GM15510 (cell line): ENCODE measurements around the gene CLSTN3.

ENCODE experiments used
- POLR2A ChIP-seq: IDR thresholded peaks from 3 replicates; pipeline ENCODE4 v1.6.1; 2011; ENCODE audit warnings: borderline replicate concordance; ENCODE audit not compliant: insufficient read length; ENCODE audit errors: extremely low read depth

CLSTN3 gene

DNA sequence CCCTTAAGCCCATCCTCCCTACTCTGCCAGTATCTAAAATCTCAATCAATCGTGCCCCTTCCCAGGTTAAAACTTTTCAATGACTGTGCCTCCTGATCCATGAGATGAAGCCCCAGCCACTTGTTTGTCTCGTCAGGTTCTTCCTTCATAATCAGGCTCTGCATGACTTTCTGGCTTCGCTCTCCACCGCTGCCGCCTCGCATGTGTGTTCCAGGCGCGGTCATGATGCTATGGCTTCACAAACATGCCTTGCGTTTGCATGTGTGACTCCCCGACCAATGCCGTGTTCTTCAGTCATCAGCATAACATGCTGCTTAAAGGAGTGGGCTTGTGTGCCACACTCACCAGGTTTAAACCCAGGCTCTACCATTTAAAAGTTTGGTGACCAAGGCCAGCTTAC is 16.2 kb upstream of the CLSTN3 start:
- TF ChIP-seq POLR2A, result no peak

DNA sequence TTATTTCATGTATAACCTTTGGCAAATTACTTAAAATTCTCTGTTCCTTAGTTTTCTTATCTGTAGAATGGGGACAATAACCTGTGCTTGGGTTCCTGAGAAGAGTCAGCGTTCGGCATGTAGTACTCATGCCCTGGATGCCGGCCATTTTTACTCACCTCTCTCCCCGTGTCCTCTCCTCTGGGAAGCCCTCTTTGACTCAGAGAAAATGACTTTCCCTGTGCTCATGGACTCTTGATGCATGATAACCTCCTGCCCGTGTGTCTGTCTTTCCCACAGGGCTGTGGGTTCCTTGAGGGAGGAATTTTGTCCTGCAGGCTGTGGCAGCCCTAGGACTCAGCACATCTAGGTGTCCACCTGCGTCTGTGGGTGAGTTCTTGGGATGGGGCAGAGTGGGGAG is 15.3 kb upstream of the CLSTN3 start:
- TF ChIP-seq POLR2A, result no peak

DNA sequence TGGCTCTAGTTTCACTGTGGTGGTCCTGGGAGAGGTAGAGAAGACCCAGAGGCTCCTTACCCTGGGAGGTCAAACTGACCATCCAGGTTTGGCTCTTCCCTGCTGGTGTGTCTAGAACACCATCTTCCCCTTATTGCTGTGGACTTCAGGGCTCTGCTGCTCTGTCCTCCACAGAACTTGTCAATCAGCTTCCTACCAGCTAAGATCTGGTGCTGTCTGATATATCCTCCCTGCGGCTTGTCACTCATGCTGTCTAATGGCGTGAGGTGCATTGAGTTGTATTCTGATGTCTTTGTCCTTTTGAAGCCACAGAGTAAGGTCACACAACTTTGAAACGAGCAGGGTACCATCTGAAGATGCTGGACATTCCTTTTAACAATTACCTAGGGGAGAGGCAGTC is 14.0 kb upstream of the CLSTN3 start:
- TF ChIP-seq POLR2A, result no peak

DNA sequence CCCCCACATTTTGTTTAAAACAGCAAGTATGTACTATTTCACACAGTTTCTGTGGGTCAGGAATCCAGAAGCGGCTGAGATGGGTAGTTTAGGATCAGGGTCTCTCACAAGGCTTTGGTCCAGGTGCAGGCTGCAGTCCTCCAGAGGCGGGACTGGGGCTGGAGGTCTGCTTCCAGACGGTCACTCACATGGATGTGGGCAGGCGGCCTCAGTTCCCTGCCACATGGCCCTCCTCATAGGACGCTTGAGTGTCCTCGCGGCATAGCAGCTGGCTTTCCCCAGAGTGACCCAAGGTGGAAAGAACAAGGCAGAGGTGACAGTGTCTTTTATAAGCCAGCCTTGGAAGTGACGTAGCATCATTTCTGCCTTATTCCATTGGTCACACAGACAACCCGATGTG is 13.3 kb upstream of the CLSTN3 start:
- no peak for TF ChIP-seq POLR2A

DNA sequence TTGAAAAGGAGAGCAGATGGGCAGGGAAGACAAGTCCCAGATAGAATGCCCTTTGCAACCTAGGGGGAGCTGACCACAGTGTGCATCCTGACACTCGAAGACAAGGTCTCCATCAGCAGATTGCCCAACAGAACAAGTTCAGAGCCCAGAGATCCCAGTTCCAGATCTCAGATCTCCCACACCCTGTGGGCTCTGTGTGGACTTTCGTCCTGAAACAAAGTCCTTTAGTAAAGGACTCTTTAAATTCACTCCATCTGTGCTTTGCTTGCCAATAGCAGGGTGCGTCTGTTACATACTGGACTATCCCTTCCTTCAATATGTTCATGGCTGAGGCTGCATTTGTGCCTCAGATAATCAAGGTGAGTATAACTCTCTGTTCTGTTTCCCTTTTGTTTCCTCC is 12.5 kb upstream of the CLSTN3 start:
- no peak for TF ChIP-seq POLR2A

DNA sequence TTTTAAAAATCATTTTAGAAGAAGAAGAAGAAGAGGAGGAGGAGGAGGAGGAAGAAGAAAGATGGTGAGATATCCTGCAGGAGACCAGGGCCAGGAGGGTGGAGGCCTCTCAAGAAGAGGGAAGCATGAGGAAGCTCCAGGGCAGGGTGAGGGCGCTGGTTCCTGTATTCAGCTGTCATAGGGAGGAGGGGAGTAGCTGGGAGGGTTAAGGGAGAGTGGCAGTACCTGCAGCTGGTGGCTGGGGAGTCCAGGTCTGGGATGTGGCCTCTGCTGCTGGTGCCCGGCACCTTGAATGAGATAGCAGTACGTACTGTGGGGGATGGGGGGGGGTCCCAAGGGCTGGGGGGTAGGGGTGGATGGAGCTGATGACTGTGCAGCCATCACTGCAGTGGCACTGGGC is 11.3 kb upstream of the CLSTN3 start:
- no peak for TF ChIP-seq POLR2A

DNA sequence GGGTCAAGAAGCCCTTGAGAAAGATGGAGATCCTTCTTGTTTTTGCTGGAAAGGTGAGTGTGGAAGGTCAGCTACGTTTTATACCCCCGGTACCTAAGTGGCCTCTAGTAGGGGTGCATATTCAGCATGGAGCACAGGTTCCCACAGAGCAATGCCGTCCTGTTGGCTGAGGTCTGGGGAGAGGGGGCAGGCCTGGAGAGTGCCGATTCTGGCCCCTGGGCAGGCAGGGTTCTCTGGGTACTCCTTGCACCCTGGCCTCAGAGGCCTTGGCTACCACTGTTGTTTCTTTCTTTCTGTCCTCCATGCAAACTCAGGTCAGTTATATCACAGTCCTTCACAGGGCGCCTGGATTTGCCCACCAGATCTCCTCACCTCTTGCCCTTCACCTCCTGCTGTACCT is 10.0 kb upstream of the CLSTN3 start:
- no peak for TF ChIP-seq POLR2A

DNA sequence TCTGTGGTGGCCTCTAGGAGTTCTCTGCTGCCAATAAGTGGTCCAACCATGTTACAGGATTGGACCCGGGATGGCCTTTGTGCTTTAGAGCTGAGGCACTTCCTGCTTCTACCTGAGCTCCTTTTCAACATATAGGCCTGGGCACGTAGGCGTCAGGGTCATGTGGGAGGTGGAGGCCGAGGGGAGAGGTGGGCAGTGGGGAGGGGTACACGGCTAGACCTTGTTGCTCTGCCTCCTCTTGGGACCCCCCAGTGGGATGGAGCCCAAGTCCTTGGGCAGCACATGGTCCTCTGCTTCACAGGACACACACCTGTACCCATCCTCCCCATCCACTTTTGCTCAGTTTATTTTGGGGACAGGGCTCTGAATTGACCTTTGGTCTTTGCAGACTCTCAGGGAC is 8.8 kb upstream of the CLSTN3 start:
- TF ChIP-seq POLR2A, result no peak

DNA sequence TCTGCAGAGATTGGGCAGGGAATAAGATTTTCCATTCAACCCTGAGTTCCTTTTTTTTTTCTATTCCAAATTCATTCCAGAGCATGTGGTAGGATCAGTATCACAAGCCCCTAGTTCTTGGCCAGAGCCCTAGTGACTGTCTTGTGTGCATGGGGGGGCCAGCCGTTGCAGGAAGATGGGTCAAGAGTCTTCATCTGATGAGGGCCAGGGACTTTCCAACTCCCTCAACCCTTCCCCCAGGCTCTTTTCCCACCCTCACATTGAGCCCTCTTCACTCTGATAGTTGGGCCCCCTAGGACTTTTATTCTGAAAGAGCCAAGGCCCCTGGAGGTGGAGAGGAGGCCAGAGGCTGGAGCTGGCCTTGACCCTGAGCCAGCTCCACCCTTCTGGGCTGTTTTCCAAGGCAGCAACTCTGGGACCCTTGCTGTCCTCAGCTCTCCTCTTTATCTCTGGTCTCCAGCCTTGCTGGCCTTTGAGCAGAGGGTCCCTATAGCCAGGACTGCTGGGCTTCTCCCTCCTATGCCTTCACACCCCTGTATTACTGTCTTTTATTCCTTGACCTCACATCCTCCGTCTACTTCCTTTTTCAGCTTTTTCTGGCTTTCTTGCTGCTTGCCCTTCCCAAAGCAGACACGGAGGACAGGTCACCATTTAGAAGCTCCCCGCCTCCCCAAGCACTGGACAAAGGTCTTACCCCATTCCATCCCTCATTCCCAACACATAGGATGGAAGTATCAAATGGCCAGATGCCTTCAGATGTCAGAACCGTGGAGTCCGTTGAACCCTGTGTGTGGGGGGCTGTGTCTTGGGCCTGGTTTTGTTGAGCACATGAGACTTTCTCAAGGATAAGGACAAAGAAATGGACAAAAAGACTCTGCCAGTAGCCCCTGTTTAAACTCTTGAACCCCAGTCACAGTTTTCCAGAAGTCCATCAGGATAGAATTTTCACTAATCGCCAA is 7.1 kb upstream of the CLSTN3 start:
- no peak for TF ChIP-seq POLR2A

DNA sequence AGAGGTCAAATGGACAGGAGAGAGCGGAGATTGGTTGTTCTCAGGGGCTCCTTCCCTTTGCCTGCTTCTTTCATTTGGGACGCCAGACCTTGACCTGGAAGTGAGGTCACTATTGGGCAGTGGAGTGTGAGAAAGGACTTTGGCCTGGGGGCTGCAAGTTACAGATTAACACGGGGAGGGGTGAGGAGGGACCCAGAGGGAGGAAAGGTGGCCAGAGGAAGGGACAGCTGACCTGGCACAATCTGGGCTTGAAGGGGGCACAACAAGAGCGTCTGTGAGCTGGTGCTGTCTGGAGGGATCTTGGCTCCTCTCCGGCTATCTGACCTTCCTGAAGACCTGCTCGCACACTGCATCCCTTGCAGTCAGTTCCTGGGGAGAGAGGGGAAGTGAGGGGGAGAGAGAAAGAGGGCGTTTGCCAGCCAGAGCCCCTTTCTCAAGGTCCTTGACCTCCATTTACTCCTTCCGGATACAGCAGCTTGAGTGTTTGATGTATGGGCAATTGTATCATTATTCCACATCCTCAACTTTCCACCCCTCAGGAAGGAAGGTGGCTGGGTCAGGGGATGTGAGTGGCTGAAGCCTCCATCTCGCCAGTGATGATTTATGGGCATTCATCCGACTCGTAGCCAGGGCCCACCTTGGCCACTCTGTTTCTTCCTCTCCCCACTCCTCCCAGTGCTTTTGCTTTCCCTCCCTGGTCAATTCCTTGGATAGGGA is 6.2 kb upstream of the CLSTN3 start:
- TF ChIP-seq POLR2A, result no peak

DNA sequence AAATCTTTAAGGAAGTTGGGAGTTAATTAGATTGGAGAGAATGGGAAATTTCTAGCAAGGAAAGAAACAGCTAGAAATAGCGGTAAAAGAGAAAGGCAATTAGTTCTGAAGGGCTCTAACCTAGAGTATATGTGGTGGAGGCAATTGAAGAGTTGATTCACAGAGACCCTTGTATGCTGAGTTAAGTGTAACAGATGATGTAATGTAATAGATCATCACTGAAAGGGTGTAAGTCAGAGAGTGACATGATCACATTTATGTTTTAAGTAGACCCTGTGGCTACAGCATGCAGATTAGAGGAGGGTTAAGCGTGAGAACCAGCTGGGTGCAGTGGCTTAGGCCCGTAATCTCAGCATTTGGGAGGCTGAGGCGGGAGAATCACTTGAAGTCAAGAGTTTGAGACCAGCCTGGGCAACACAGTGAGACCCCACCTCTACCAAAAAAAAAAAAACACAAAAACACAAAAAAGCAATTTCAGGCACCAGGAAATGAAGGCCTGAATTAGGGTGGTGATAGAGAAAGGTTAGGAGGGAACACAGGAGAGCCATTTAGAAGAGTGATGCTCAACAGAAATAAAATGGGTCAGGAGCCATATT is 4.4 kb upstream of the CLSTN3 start:
- TF ChIP-seq POLR2A, result no peak

DNA sequence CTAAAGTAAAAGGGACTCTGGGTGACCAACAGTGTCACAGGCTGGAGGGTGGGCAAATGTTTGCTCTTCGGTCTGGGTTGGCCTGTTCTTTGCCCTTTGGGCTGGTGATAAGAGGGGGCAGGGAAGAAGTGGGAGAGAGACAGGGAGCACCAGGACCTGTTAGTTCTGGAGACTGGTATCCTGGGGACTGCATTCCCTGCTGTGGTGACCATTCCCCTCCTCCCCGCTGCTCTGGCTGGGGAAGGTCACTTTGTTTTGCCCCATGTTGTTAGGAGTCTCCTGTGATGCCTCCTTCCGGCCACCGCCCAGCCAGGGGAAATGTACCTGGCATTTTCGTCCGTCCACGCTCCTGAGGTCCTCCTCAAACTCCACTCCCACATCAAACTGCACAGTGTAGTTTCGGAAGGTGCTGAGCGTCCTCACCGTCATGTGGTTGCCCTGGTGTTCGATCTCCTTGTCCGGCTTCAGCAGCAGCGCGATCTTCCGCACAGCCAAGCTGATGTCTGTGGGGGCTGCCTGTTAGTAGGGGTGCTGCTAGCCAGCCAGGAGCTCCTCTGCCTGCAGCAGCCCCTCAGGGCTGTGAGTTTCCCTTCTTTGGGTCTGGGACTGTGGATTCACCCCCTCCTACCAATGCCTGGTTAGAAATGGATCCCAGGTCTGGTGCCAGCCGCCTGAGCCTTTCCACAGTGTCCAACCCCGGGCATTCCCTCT is 2.1 kb upstream of the CLSTN3 start:
- TF ChIP-seq POLR2A, result no peak

DNA sequence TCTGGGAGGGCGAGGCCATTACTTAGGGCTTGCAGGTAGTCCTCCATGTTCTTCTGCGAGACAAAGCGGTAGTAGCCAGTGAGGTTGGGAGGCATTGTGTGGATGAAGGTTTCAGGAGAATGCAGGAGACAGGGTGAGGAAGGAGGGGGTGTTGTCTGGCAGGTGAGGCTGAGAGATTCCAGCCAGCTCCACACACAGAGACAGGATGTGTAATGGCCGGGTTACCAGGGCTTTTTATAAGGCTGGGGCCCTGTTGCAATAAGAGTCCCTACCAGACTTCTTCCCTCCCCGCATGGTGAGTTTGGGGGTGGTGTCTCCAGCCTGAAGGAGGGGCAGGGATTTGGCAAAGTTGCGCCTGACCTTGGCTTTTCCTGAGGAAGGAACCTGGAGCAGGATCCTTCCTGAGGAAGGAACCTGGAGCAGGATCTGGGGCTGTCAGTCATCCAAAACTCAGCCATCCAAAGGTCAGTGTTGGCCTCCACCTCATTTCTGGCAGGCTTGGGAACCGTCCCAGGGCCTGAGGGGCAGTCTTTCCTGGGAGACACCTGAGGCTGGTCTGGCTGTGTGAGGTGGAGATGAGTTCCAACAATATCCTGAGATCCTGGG is 1.4 kb upstream of the CLSTN3 start, which contains the start of gene RBP5:
Gene RBP5, minus strand, starts transcription at position 209 of the 606 bp plus-strand sequence. Its CDS starts 114 bp downstream, at position 95.
- no peak for TF ChIP-seq POLR2A

DNA sequence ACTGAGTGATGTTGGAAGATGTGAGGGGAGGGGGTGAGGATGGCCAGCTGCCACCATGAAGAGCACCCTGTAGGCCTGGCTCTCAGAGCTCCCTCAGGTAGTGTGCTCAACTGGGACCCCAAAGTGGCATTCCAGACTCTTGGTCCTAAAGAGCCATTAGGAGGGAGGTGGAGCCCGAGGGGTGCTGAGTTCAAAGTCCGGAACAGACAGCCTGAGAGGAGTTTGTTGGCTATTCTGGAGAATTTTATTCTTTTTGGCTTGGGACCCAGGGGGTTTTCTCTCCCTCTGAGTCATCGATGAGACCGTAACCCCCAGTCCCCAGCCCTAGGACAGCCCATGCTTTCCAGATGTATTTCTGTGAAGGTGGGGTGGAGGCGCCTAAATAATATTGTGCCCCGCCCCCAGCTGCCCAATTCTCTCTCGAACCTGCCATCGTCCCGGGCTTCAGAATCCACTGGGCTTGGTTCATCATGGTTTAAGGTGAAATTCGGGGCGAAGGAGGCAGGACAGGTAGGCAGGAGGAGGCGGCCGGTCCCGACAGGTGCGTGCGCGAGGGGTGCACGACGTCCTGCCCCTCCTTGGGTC is 792 bp upstream of the CLSTN3 start:
- no peak for TF ChIP-seq POLR2A

DNA sequence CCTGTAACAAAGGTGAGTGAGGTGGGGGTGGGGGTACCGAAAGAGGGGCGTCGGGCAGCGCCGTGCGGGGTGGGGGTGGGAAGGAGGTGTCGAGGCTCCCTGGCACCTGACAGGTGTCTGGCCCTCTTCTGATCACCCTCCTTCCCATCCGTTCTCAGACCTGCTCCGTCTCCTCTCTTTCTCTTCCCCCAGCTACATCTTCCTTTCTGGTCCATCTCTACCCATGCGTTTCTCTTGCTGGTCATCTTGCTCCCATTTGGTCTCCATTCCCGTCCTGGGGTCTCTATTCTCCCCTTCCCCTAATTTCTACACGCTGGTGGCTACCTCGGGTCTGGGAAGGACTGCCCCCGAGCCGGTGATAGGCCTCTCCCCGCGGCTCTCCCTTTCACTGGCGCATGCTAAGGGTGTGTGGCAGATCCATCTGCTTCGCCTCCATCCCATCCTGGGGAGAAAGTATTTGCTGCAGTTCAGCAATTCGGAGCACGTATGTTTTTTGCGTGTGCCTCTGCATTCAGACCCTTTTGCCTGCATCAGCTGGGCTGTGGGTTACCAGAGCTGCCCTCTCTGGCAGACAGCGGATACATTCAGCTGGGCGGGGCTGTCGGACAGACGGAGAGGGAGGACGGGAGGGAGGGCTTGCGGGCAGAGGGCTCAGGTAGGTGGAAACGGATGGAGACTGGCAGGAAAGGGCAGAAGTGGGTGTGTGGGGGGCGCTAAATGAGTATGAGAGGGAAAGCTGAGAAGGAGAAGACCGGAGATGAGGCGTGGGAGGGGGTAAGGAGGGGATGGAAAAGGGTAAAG is 730 bp downstream of the CLSTN3 start:
- no peak for TF ChIP-seq POLR2A
